Stimulated activated CD8-positive, alpha-beta memory T cell treated with anti-CD3 and anti-CD28 coated beads, Interleukin-12 subunit alpha, Interleukin-12 subunit beta, amount 100 ng/mL, for 1 hour (primary cell): ENCODE data around the gene PCDHGA5.
"Not testable (repeated sequence)": the region's sequence is repeated elsewhere in the genome, so short reads cannot be mapped to it uniquely, and the experiment has no call there.

Source experiments
- DNase-seq: peaks from one replicate; pipeline ENCODE4 v3.0.0-alpha.2; 2020; ENCODE audit warnings: low read depth

The PCDHGA5 gene

GRCh38 chr5:141363952-141364660 lies at the start of gene PCDHGA5:
PCDHGA5 (plus strand) TSS chr5:141364162; CDS start chr5:141364331, 169 bp downstream.
- DNase-seq: no peak

- not testable (repeated sequence) for DNase-seq
These were observed 47.0 kb upstream of the PCDHGA5 start for GRCh38 chr5:141316963-141317362.

GRCh38 chr5:141319202-141319601 lies 44.8 kb upstream of the PCDHGA5 start:
- DNase-seq: no peak

GRCh38 chr5:141319699-141320098 lies 44.3 kb upstream of the PCDHGA5 start:
- DNase-seq: no peak

- peak; percentile 90 for DNase-seq
These were observed 43.5 kb upstream of the PCDHGA5 start, which contains the start of gene TAF7 for GRCh38 chr5:141320225-141321169. TAF7 (minus strand) TSS chr5:141320784; CDS start chr5:141320044, 740 bp downstream.

GRCh38 chr5:141322261-141322660 lies 41.7 kb upstream of the PCDHGA5 start:
- DNase-seq: no peak

- DNase-seq: peak; percentile 51
These were observed 37.7 kb upstream of the PCDHGA5 start for GRCh38 chr5:141326088-141326854.

GRCh38 chr5:141328231-141328630 lies 35.7 kb upstream of the PCDHGA5 start:
- no peak for DNase-seq

- DNase-seq: no peak
These were observed 33.5 kb upstream of the PCDHGA5 start, which contains the start of gene PCDHGA1 for GRCh38 chr5:141330299-141331080. PCDHGA1 (plus strand) TSS chr5:141330514.

- not testable (repeated sequence) for DNase-seq
These were observed 31.4 kb upstream of the PCDHGA5 start for GRCh38 chr5:141332571-141332970.

- DNase-seq: no peak
These were observed 25.2 kb upstream of the PCDHGA5 start, which contains the start of gene PCDHGA2 for GRCh38 chr5:141338538-141339306. PCDHGA2 (plus strand) TSS chr5:141338760.

- DNase-seq: not testable (repeated sequence)
These were observed 23.1 kb upstream of the PCDHGA5 start for GRCh38 chr5:141340781-141341354.

GRCh38 chr5:141342773-141343172 lies 21.2 kb upstream of the PCDHGA5 start:
- no peak for DNase-seq

- DNase-seq: no peak
These were observed 20.6 kb upstream of the PCDHGA5 start, which contains the start of gene PCDHGA3 for GRCh38 chr5:141343242-141343952. PCDHGA3 (plus strand) TSS chr5:141343829; CDS start chr5:141344034, 205 bp downstream.

GRCh38 chr5:141343953-141344463 lies 20.0 kb upstream of the PCDHGA5 start:
- DNase-seq: no peak

- no peak for DNase-seq
These were observed 18.6 kb upstream of the PCDHGA5 start for GRCh38 chr5:141345327-141345726.

GRCh38 chr5:141346017-141346416 lies 17.9 kb upstream of the PCDHGA5 start:
- DNase-seq: not testable (repeated sequence)

- no peak for DNase-seq
These were observed 13.9 kb upstream of the PCDHGA5 start, which contains the start of gene PCDHGB1 for GRCh38 chr5:141349917-141350619. PCDHGB1 (plus strand) TSS chr5:141350099; CDS start chr5:141350261, 162 bp downstream.
